NCI-H1436 treated with DMSO at 0.1 percent for 48 hours (cell line): ENCODE measurements around the gene CRCP.
"Not testable (repeated sequence)": the region's sequence is repeated elsewhere in the genome, so short reads cannot be mapped to it uniquely, and the experiment has no call there.

ENCODE experiments used
- DNase-seq: peaks from one replicate; lab custom pipeline; 2025; lab: John Stamatoyannopoulos, UW

The CRCP gene

DNA sequence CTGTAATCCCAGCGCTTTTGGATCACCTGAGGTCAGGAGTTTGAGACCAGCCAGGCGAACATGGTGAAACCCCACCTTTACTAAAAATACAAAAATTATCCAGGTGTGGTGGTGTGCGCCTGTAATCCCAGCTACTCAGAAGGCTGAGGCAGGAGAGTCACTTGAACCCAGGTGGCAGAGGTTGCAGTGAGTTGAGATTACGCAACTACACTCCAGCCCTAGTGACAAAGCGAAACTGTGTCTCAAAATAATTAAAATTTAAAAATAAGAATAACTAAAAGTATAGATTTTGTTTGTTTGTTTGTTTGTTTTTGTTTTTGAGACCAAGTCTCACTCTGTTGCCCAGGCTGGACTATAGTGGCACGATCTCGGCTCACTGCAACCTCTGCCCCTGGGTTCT lies 41.4 kb downstream of the CRCP start:
- DNase-seq, result not testable (repeated sequence)

DNA sequence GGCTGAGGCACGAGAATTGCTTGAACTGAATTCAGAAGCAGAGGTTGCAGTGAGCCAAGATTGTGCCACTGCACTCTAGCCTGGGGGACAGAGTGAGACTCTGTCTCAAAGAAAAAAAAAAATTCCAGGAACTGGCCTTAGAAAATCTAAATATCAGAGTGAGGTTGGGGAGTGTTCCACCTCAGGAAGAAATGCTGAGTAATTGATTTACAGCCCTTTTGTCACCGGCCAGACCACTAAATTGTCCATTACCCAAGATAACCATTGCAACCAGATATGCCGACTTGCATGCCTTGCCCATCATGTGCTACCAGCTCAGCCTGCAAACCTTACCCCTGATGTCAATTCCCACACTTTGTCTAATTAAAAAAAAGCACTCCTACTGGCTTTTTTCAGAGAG lies 42.4 kb downstream of the CRCP start:
- DNase-seq, result no peak

- DNase-seq, result no peak
Observed at GRCh38 chr7:66162622-66163021, 48.0 kb downstream of the CRCP start.

DNA sequence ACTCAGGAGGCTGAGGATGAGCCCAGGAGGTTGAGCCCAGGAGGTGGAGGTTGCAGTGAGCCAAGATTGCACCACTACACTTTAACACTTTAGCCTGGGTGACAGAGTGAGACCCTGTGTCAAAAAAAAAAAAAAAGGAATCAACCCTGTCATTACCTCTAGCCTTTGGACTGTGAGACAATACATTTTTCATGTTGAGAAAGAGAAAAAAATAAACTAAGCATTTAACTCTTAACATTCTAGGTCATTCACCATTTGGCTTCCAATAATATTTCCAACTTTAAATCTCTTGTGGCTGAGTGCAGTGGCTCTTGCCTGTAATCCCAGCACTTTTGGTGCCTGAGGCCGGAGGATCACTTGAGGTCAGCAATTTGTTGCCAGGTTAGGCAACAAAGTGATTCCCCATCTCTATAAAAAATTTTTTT lies 48.6 kb downstream of the CRCP start:
- no peak for DNase-seq

- no peak for DNase-seq
Observed at GRCh38 chr7:66164356-66164755, 49.7 kb downstream of the CRCP start.

DNA sequence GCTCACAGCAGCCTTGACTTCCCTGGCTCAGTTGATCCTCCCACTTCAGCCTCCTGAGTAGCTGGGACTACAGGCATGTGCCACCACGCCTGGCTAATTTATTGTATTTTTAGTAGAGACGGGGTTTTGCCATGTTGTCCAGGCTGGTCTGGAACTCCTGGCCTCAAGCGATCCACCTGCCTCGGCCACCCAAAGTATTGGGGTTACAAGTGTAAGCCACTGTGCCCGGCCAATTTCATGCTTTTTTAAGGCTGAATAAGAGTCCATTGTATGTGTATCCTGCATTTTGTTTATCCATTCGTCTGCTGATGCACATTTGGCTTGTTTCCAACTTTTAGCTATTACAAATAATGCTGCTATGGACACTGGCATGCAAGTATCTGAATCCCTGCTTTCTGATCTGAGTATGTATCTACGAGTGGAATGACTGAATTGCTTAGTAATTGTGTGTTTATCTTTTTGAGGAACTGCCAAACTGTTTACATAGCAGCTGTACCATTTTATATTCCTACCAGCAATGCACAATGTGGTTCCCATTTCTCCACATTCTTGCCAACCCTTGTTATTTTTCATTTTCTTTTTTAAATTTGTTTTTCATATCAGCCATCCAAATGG lies 53.2 kb downstream of the CRCP start:
- DNase-seq, result no peak

DNA sequence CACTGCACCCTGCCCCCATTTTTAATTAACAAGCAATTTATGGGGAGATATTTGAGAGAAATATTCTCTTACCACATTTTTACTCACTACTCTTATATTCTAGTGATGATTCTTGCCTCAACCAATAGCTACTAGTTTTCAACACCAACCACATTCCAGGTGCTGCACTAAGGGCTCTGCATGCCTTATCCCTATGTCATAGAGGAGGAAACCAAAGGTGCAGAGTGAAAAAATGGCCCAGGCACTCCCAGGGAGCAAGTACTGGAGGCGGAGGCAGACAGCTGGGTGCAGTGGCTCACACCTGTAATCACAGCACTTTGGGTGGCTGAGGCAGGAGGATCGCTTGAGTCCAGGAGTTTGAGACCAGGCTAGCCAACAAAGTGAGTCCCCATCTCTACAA lies 55.0 kb downstream of the CRCP start:
- DNase-seq, result no peak

DNA sequence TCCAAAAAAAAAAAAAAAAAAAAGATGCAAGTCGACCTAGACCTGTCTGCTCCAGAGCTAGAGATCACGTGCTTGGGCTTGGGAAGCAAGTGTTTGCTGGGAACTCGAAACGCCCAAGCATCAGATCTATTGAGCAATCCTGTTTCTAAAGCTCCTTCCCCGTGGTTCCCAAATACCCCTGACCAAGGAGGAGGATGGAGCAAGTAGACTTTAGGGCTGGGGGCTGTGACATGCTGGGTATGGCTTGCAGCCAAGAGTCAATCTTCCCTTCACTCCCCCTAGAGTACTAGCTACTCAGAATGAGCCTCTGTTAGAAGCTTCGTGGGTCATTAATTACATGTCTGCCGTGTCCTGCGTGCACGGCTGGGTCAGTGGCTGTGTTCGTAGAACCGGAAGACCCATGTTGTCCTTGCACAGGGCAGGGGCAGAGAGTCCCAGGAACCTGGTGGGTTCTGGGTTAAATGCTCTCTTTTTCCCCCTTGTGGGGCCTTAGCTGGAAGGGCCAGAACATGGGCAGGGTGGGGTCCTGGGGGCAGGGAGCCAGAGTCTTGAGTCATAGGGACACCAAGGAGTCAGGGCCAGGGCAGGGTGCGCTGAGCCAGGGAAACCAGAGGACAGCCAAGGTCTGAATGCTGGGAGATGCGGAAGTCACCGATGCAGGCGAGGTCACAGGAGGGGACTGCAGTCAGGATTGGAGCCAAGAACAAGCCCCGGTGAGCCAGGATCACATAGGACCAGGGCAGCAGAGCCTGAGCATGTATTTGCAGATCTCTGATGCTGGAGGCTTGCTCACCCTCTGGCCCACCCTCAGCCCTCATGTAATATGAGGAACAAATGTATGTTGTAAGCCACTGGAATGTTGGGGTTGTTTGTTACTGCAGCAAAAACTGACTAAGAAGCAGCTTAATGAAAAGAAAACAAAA lies 55.9 kb downstream of the CRCP start:
- DNase-seq, result no peak

DNA sequence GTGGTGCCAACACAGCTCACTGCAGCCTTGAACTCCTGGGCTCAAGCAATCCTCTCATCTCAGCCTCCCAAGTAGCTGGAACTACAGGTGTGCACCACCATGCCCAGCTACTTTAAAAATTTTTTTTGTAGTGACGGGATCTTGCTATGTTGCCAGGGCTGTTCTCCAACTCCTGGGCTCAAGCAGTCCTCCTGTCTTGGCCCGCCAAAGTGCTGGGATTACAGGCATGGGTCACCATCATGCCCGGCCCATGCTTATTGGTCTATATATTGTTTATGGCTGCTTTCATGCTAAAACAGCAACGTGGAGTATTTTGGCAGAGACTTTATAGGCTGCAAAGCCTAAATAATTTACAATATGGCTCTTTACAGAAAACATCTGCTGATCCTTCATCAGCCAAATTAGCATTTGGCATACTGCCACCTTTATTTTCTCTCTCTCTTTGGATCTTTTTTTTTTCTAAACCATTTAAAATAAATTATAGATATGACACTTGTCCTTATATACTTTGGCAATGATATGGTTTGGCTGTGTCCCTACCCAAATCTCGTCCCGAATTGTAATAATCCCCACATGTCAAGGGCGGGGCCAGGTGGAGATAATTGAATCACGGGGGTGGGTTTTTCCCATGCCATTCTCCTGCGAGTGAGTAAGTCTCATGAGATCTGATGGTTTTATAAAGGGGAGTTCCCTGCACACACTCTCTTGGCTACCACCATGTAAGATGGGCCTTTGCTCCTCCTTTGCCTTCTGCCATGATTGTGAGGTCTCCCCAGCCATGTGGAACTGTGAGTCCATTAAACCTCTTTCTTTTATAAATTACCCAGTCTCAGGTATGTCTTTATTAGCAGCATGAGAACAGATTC lies 58.1 kb downstream of the CRCP start:
- DNase-seq, result not testable (repeated sequence)

DNA sequence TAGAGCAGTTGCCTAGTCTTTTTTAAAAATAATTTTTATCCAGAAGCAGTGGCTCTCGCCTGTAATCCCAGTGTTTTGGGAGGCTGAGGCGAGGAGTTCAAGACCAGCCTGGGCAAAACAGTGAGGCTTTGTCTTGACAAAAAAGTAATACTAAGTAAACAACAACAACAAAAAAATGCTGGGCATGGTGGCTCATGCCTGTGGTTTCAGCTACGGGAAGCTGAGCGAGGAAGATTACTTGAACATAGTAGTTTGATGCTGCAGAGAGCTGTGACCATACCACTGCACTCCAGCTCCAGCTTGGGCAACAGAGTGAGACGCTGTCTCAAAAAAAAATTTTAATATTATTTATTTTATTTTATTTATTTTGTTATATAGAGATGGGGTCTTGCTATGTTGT lies 59.2 kb downstream of the CRCP start:
- no peak for DNase-seq

GRCh38 chr7:66175006-66175405 lies 60.4 kb downstream of the CRCP start:
- DNase-seq, result not testable (repeated sequence)

DNA sequence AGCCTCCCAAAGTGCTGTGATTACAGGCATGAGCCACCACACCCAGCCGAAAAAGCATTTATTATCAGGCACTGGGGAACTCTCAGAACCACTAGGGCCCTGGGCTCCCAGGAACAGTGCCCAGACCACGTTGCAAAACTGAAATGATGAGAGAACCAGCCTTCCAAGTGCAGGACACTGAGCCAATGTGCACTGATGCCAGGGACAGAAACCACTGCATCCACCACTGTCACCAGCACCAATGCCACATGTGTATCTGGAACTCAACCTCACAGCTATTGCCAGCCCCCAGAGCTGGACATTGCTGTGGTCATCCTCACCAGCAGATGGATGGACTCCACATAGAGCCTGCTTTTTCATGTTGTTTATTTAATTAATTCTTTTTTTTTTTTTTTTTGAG lies 62.3 kb downstream of the CRCP start:
- DNase-seq, result no peak

DNA sequence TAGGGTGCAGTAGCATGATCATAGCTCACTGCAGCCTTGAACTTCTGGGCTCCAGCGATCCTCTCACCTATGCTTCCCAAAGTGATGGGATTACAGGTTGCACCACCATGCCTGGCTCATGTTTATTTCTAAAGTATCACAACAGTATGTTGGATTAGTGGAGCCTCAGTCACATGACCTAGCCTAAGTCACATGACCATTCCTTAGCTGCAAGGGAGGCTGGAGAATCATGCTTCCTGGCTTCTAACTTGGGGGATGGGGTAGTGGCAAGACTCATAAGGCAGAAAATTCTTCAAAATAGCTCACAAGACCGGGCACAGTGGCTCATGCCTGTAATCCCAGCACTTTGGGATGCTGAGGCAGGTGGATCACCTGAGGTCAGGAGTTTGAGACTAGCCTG lies 63.6 kb downstream of the CRCP start:
- no peak for DNase-seq

DNA sequence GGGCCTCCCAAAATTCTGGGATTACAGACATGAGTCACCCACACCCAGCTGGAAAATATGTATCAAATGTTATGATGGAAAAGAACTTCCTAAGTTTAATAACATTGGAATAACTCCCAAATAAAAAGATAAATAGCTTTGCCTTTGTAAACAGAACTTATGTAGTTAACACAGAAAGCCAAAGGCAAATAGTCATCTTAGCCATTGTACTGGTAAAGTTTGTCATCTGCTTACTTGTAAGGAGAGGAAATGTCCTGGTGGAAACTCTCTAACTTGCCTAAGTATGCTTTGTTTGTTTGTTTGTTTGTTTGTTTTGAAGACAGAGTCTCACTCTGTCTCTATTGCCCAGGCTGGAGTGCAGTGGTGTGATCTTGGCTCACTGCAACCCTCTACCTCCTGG lies 66.7 kb downstream of the CRCP start:
- no peak for DNase-seq

GRCh38 chr7:66181845-66182244 lies 67.2 kb downstream of the CRCP start:
- no peak for DNase-seq

GRCh38 chr7:66182920-66183319 lies 68.3 kb downstream of the CRCP start:
- DNase-seq, result no peak

- DNase-seq, result no peak
Observed at GRCh38 chr7:66183700-66184099, 69.1 kb downstream of the CRCP start.

DNA sequence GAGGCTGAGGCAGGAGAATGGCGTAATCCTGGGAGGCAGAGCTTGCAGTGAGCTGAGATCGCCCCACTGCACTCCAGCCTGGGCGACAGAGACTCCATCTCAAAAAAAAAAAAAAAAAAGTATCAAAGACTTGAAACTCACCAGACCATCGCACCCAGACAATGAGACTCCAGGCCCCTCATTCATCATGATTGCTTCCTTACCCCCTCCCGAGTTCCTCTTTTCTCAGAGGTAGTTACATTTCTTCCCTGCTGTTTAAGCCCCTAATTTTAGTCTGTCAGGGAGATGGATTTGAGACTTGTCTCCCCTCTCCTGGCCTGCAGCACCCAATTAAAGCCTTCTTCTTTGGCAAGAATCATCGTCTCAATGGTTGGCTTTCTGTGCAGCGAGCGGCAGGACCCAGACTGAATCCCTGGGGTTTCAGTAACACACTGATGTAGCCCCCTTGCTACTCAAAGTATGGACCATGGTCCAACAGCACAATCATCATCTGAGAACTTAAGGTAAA lies 71.1 kb downstream of the CRCP start:
- no peak for DNase-seq

GRCh38 chr7:66186991-66187390 lies 72.3 kb downstream of the CRCP start:
- no peak for DNase-seq

DNA sequence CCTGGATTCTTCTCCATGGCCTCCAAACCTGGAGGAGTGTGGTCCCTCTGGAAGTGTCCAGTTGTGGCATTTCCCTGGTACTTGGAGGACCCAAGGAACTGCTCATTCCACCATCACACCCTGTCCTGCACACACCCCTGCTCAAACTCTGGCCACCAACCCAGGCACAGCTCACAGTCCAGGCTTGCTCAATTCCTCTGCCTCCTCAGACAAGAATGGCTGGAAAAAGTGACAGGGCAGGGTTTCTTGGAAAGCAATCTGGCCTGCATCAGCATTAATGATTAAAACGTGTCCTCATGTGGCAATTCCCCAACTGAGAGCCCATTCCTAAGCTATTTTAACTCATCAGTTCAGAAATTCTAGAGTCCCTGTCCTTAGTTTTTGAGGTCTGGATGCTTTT lies 73.3 kb downstream of the CRCP start:
- no peak for DNase-seq

DNA sequence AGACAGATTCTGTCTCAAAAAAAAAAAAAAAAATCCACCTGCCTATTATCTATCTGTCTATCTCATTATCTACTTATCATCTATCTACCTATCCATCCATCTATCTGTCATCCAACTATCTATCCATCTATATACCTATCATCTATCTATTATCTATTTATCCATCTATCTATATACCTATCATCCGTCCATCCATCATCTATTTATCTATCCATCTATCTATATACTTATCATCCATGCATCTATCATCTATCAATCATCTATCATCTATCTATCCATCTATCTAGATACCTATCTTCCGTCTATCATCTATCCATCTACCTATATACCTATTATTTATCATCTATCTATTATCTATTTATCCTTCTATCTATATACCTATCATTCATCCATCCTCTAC lies 74.0 kb downstream of the CRCP start:
- no peak for DNase-seq
